BLaER1 (cell line): ENCODE measurements around the gene KCTD10.

Experiments used
- H3K27ac ChIP-seq: shearing (Covaris generic); formaldehyde crosslinking; 2 replicates; pipeline ENCODE4 v1.8.1; 2022
- H3K27me3 ChIP-seq: shearing (Covaris generic); formaldehyde crosslinking; 2 replicates; pipeline ENCODE4 v1.8.1; 2022
- H3K36me3 ChIP-seq: shearing (Covaris generic); formaldehyde crosslinking; 2 replicates; pipeline ENCODE4 v1.8.1; 2022
- H3K4me1 ChIP-seq: shearing (Covaris generic); formaldehyde crosslinking; 2 replicates; pipeline ENCODE4 v1.8.1; 2022
- H3K4me2 ChIP-seq: shearing (Covaris generic); formaldehyde crosslinking; 2 replicates; pipeline ENCODE4 v1.8.1; 2022
- H3K4me3 ChIP-seq: shearing (Covaris generic); formaldehyde crosslinking; 2 replicates; pipeline ENCODE4 v1.8.1; 2022
- H3K9ac ChIP-seq: shearing (Covaris generic); formaldehyde crosslinking; 2 replicates; pipeline ENCODE4 v1.8.1; 2022
- H3K9me3 ChIP-seq: shearing (Covaris generic); formaldehyde crosslinking; 2 replicates; pipeline ENCODE4 v1.8.1; 2022
- H4K20me1 ChIP-seq: shearing (Covaris generic); formaldehyde crosslinking; 2 replicates; pipeline ENCODE4 v1.8.1; 2022
- Cebpa-rat ChIP-seq: shearing (Covaris generic); IDR thresholded peaks from 2 replicates; pipeline ENCODE4 v1.8.1; 2022

The KCTD10 gene

GRCh38 chr12:109495012-109495411, 17.9 kb upstream of the KCTD10 start:
- peaks cover 85% of the 10 kb centered on the region for H3K36me3 ChIP-seq
- TF ChIP-seq Cebpa-rat, result no peak
- no peaks in the 10 kb centered on the region for H3K27me3 ChIP-seq
- H3K4me2 ChIP-seq, result no peak overlapping the region
- no peak overlapping the region for H3K27ac ChIP-seq
- H4K20me1 ChIP-seq, result no peaks in the 10 kb centered on the region
- no peaks in the 10 kb centered on the region for H3K9me3 ChIP-seq
- H3K4me1 ChIP-seq, result no peaks in the 10 kb centered on the region
- H3K4me3 ChIP-seq, result no peak overlapping the region
- no peak overlapping the region for H3K9ac ChIP-seq

- no peaks in the 10 kb centered on the region for H3K27me3 ChIP-seq
- 0 out of 2 replicates have a peak, but pooled peaks cover 3% of the 10 kb centered on the region for H4K20me1 ChIP-seq
- no peaks in the 10 kb centered on the region for H3K9me3 ChIP-seq
- TF ChIP-seq Cebpa-rat, result no peak
- H3K9ac ChIP-seq, result no peak overlapping the region
- no peak overlapping the region for H3K27ac ChIP-seq
- peaks cover 87% of the 10 kb centered on the region for H3K36me3 ChIP-seq
- no peak overlapping the region for H3K4me2 ChIP-seq
- H3K4me1 ChIP-seq, result no peaks in the 10 kb centered on the region
- H3K4me3 ChIP-seq, result no peak overlapping the region
Observed at GRCh38 chr12:109494348-109494881, 17.3 kb upstream of the KCTD10 start.

- TF ChIP-seq Cebpa-rat, result no peak
- no peaks in the 10 kb centered on the region for H3K27me3 ChIP-seq
- H3K9me3 ChIP-seq, result no peaks in the 10 kb centered on the region
- no peak overlapping the region for H3K9ac ChIP-seq
- H3K4me1 ChIP-seq, result no peaks in the 10 kb centered on the region
- no peak overlapping the region for H3K27ac ChIP-seq
- H3K36me3 ChIP-seq, result peaks cover 87% of the 10 kb centered on the region
- no peak overlapping the region for H3K4me2 ChIP-seq
- no peak overlapping the region for H3K4me3 ChIP-seq
- H4K20me1 ChIP-seq, result 0 out of 2 replicates have a peak, but pooled peaks cover 4% of the 10 kb centered on the region
Observed at GRCh38 chr12:109493938-109494337, 16.8 kb upstream of the KCTD10 start.

DNA sequence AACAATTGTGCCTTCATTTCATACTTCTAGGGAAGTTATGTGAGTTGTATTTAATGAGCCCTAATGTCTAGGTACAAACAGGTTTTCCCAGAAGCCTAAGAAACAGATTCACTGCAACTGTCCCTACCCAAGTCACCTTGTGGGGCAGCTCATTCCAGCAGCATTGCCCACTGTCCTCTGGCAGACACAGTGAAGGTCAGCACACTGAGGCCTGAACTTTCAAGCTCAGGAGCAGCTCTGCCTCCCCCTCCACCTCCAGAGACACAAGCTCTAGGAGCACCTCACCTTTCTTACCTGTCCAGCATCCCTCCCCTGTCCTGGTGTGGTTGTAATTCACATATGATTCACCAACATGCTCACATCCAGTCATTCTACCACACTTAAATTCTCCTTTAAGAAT, 16.0 kb upstream of the KCTD10 start:
- no peaks in the 10 kb centered on the region for H3K9me3 ChIP-seq
- no peaks in the 10 kb centered on the region for H3K27me3 ChIP-seq
- H3K4me1 ChIP-seq, result no peaks in the 10 kb centered on the region
- H3K4me2 ChIP-seq, result no peak overlapping the region
- H4K20me1 ChIP-seq, result 0 out of 2 replicates have a peak, but pooled peaks cover 4% of the 10 kb centered on the region
- H3K36me3 ChIP-seq, result peaks cover 87% of the 10 kb centered on the region
- no peak overlapping the region for H3K9ac ChIP-seq
- no peak overlapping the region for H3K27ac ChIP-seq
- no peak overlapping the region for H3K4me3 ChIP-seq
- no peak for TF ChIP-seq Cebpa-rat

DNA sequence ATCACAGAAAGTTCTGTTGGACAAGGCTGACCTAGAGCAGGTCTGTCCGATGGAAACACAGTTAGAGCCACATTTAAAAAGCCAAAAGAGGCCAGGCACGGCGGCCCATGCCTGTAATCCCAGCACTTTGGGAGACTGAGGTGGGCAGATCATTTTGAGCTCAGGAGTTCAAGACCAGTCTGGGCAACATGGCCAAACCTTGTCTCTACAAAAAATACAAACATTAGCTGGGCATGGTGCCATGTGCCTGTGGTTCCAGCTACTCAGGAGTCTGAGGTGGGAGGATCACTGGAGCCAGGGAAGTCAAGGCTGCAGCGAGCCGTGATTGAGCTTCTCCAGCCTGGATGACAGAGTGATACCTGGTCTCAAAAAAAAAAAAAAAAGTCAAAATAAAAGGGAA, 15.3 kb upstream of the KCTD10 start:
- Histone ChIP-seq H4K20me1 (0 out of 2 replicates have a peak, but pooled peaks cover 4% of the 10 kb centered on the region), H3K4me2 (no peak overlapping the region), H3K9ac (no peak overlapping the region), H3K4me1 (no peaks in the 10 kb centered on the region), H3K27ac (no peak overlapping the region), H3K4me3 (no peak overlapping the region), H3K27me3 (no peaks in the 10 kb centered on the region), H3K36me3 (peaks cover 87% of the 10 kb centered on the region), H3K9me3 (no peaks in the 10 kb centered on the region)
- TF ChIP-seq Cebpa-rat, result no peak

- no peak overlapping the region for H3K27ac ChIP-seq
- no peak overlapping the region for H3K9ac ChIP-seq
- 0 out of 2 replicates have a peak, but pooled peaks cover 4% of the 10 kb centered on the region for H4K20me1 ChIP-seq
- H3K4me3 ChIP-seq, result no peak overlapping the region
- H3K27me3 ChIP-seq, result no peaks in the 10 kb centered on the region
- TF ChIP-seq Cebpa-rat, result no peak
- H3K9me3 ChIP-seq, result no peaks in the 10 kb centered on the region
- no peak overlapping the region for H3K4me2 ChIP-seq
- H3K4me1 ChIP-seq, result no peaks in the 10 kb centered on the region
- H3K36me3 ChIP-seq, result peaks cover 93% of the 10 kb centered on the region
Observed at GRCh38 chr12:109491671-109492070, 14.6 kb upstream of the KCTD10 start.

GRCh38 chr12:109489955-109490565, 13.0 kb upstream of the KCTD10 start:
- H3K4me3 ChIP-seq, result no peak overlapping the region
- H3K4me2 ChIP-seq, result no peak overlapping the region
- no peak overlapping the region for H3K27ac ChIP-seq
- no peak for TF ChIP-seq Cebpa-rat
- no peaks in the 10 kb centered on the region for H3K4me1 ChIP-seq
- no peak overlapping the region for H3K9ac ChIP-seq
- peaks cover 97% of the 10 kb centered on the region for H3K36me3 ChIP-seq
- no peaks in the 10 kb centered on the region for H3K27me3 ChIP-seq
- H3K9me3 ChIP-seq, result no peaks in the 10 kb centered on the region
- H4K20me1 ChIP-seq, result 0 out of 2 replicates have a peak, but pooled peaks cover 4% of the 10 kb centered on the region

DNA sequence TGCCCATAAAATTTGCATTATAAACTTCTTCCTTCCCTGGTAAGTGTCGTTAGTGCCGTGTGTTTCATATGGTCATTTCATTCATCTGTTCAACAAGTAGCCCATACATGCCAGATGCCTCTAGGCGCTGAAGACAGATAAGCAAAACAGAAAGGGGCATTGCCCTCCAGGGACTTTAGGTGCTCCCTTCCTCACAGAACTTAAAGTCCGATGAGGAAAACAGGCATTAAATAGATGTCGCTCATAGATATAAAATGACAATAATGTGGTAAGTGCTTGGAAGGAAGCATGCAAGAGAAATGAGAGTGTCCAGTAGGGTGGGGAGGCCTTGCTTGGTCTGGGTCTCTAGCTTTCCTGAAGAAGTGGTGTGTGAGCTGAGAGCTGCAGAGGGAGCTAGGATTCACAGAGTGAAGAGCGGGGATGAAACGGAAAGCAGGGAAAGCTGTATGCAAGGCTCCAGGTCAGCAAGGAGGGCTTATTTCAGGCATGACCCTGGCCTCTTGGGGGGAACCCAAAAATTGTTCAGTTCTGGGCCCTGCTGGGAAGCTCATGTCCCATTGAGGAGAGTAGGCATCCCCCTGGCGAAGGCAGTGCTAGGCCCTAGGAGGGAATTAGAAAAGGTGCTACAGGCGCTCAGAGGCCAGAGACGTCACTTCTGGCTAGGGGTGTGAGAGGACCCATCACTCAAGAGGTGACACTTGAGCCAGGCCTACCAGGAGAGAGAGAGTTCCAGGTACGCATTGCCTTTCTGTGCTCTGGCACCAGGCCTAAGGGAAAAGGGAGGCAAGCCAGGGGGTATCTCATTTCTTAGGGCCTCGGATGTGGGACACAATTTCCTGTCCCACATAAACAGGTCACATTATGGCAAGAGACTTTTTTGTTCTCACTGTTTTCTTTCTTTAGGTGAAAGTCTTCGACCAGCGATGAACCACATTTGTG, 12.2 kb upstream of the KCTD10 start:
- Histone ChIP-seq H3K4me1 (no peaks in the 10 kb centered on the region), H3K36me3 (peaks cover 97% of the 10 kb centered on the region), H3K4me3 (no peak overlapping the region), H4K20me1 (0 out of 2 replicates have a peak, but pooled peaks cover 4% of the 10 kb centered on the region), H3K27me3 (no peaks in the 10 kb centered on the region), H3K9ac (no peak overlapping the region), H3K9me3 (no peaks in the 10 kb centered on the region), H3K4me2 (no peak overlapping the region), H3K27ac (no peak overlapping the region)
- TF ChIP-seq Cebpa-rat, result no peak

GRCh38 chr12:109488051-109488665, 11.1 kb upstream of the KCTD10 start:
- no peaks in the 10 kb centered on the region for H3K9me3 ChIP-seq
- no peaks in the 10 kb centered on the region for H3K27me3 ChIP-seq
- no peak overlapping the region for H3K4me2 ChIP-seq
- no peak overlapping the region for H3K9ac ChIP-seq
- H3K27ac ChIP-seq, result no peak overlapping the region
- peaks cover 97% of the 10 kb centered on the region for H3K36me3 ChIP-seq
- no peaks in the 10 kb centered on the region for H3K4me1 ChIP-seq
- no peak for TF ChIP-seq Cebpa-rat
- no peak overlapping the region for H3K4me3 ChIP-seq
- H4K20me1 ChIP-seq, result 0 out of 2 replicates have a peak, but pooled peaks cover 4% of the 10 kb centered on the region
